SK-N-SH (cell line): ENCODE measurements around the gene KRTAP5-2. TPM values are rescaled to one million over a fixed set of nuclear protein-coding genes. Genes with fewer than 3 reads are reported as not detected.

Source experiments
- CTCF ChIA-PET: fragments of 300-600, 350-600 bp; formaldehyde crosslinking; extraction: SDS; loops from one replicate; lab custom pipeline; 2021; lab: Yijun Ruan, JAX
- POLR2A ChIA-PET: fragments of 350-600 bp; sonication (Branson Sonifier 250); formaldehyde crosslinking; extraction: SDS; loops from one replicate; lab custom pipeline; 2020; ENCODE audit warnings: antibody characterized with exemption, inconsistent platforms; lab: Yijun Ruan, JAX
- DNase-seq: peaks from one replicate; pipeline ENCODE4 v3.0.0; 2012
- H2AFZ ChIP-seq: fragments of 200-600 bp; sonication (generic); 2 replicates; pipeline ENCODE4 v1.8.1; 2016; ENCODE audit warnings: antibody characterized with exemption, mild to moderate bottlenecking, low read depth
- H3F3A ChIP-seq: fragments of 200-600 bp; sonication (generic); replicated peaks from 2 replicates; pipeline ENCODE3; 2016; ENCODE audit warnings: antibody characterized with exemption, mild to moderate bottlenecking; ENCODE audit not compliant: insufficient read depth
- H3K27ac ChIP-seq, 2 experiments: fragments of 200-500 bp in 1 of 2; fragments of 200-600 bp in 1 of 2; sonication (Bioruptor generic) in 1 of 2; sonication (generic), shearing (Covaris generic) in 1 of 2; 2 replicates each; pipeline versions ENCODE4 v1.5.1 to v1.6.1; 2014 to 2016; ENCODE audit warnings: low read depth in 2 of 2, inconsistent platforms in 1 of 2, low read length in 1 of 2, mild to moderate bottlenecking in 1 of 2, mixed read lengths in 1 of 2
- H3K27me3 ChIP-seq: fragments of 200-600 bp; sonication (generic), shearing (Covaris generic); 2 replicates; pipeline ENCODE4 v1.6.1; 2016; ENCODE audit warnings: mixed run types; ENCODE audit not compliant: insufficient read depth
- H3K36me3 ChIP-seq, 2 experiments: fragments of 200-500 bp in 1 of 2; fragments of 200-600 bp in 1 of 2; sonication (Bioruptor generic) in 1 of 2; sonication (generic) in 1 of 2; replicated peaks in 1 of 2; 2 replicates each; pipeline versions ENCODE3 to v1.5.1; 2014 to 2016; ENCODE audit warnings: low read length in 1 of 2, mild to moderate bottlenecking in 1 of 2; ENCODE audit not compliant: insufficient read depth in 2 of 2, control insufficient read depth in 1 of 2
- H3K4me1 ChIP-seq, 2 experiments: fragments of 200-500 bp in 1 of 2; fragments of 200-600 bp in 1 of 2; sonication (Bioruptor generic) in 1 of 2; sonication (generic), shearing (Covaris generic) in 1 of 2; 2 replicates each; pipeline versions ENCODE4 v1.5.1 to v1.6.1; 2014 to 2016; ENCODE audit warnings: low read depth in 1 of 2, low read length in 1 of 2, mixed run types in 1 of 2; ENCODE audit not compliant: insufficient read depth in 2 of 2, control insufficient read depth in 1 of 2
- H3K4me2 ChIP-seq: fragments of 200-600 bp; sonication (generic), shearing (Covaris generic); 2 replicates; pipeline ENCODE4 v1.6.1; 2017; ENCODE audit warnings: mixed run types
- H3K4me3 ChIP-seq, 2 experiments: fragments of 200-500 bp in 1 of 2; fragments of 200-600 bp in 1 of 2; sonication (Bioruptor generic) in 1 of 2; sonication (generic), shearing (Covaris generic) in 1 of 2; 2 replicates each; pipeline versions ENCODE4 v1.5.1 to v1.8.1; 2014 to 2016; ENCODE audit warnings: low read depth in 2 of 2, inconsistent platforms in 1 of 2, low read length in 1 of 2, mild to moderate bottlenecking in 1 of 2, mixed read lengths in 1 of 2, moderate library complexity in 1 of 2
- H3K79me2 ChIP-seq: fragments of 200-600 bp; sonication (generic); 2 replicates; pipeline ENCODE4 v1.8.1; 2017; ENCODE audit warnings: mild to moderate bottlenecking; ENCODE audit not compliant: insufficient read depth
- H3K9ac ChIP-seq: fragments of 200-600 bp; sonication (generic); 2 replicates; pipeline ENCODE4 v1.6.1; 2017; ENCODE audit warnings: mixed run types
- H3K9me2 ChIP-seq: fragments of 200-600 bp; sonication (generic); 2 replicates; pipeline ENCODE4 v1.6.1; 2017; ENCODE audit warnings: mixed run types
- H3K9me3 ChIP-seq: fragments of 200-600 bp; sonication (generic); 2 replicates; pipeline ENCODE4 v1.6.1; 2017; ENCODE audit warnings: mixed run types, mild to moderate bottlenecking, moderate library complexity
- H4K20me1 ChIP-seq: fragments of 200-600 bp; sonication (generic); 2 replicates; pipeline ENCODE4 v1.6.1; 2017; ENCODE audit warnings: mild to moderate bottlenecking, mixed run types; ENCODE audit not compliant: insufficient read depth
- CHD2 ChIP-seq: fragments of 150-350 bp; IDR thresholded peaks from 2 replicates; pipeline ENCODE4 v1.6.1; 2018; ENCODE audit warnings: low read length; ENCODE audit not compliant: partially characterized antibody
- CTCF ChIP-seq: fragments of 200-600 bp; sonication (generic); IDR thresholded peaks from 2 replicates; pipeline ENCODE4 v1.6.1; 2017; ENCODE audit warnings: antibody characterized with exemption, mild to moderate bottlenecking, moderate library complexity
- ELF1 ChIP-seq: IDR thresholded peaks from 2 replicates; pipeline ENCODE4 v1.4.0; 2012
- EP300 ChIP-seq, 2 experiments: IDR thresholded peaks; 2 replicates each; pipeline versions ENCODE4 v1.4.0 to v1.6.1; 2012; ENCODE audit warnings: borderline replicate concordance in 1 of 2, low read depth in 1 of 2, low read length in 1 of 2
- FOSL2 ChIP-seq: IDR thresholded peaks from 2 replicates; pipeline ENCODE4 v1.4.0; 2012; ENCODE audit warnings: low read depth, mild to moderate bottlenecking, moderate library complexity, borderline replicate concordance
- FOXM1 ChIP-seq: IDR thresholded peaks from 2 replicates; pipeline ENCODE4 v1.4.0; 2012; ENCODE audit warnings: low read depth, mild to moderate bottlenecking
- MAX ChIP-seq: IDR thresholded peaks from 2 replicates; pipeline ENCODE4 v1.4.0; 2012; ENCODE audit warnings: low read depth
- MXI1 ChIP-seq: IDR thresholded peaks from 2 replicates; pipeline ENCODE4 v1.6.1; 2012; ENCODE audit warnings: mild to moderate bottlenecking, low read depth, low read length, improper control_type of control experiment
- NRF1 ChIP-seq: IDR thresholded peaks from 2 replicates; pipeline ENCODE4 v1.6.1; 2012; ENCODE audit warnings: low read depth, mild to moderate bottlenecking, low read length
- RAD21 ChIP-seq: IDR thresholded peaks from 2 replicates; pipeline ENCODE4 v1.6.1; 2012; ENCODE audit warnings: mild to moderate bottlenecking, low read length
- RCOR1 ChIP-seq: fragments of 150-350 bp; IDR thresholded peaks from 2 replicates; pipeline ENCODE4 v1.6.1; 2017; ENCODE audit warnings: antibody characterized with exemption, low read length
- REST ChIP-seq: IDR thresholded peaks from 2 replicates; pipeline ENCODE4 v1.6.1; 2012; ENCODE audit warnings: mild to moderate bottlenecking, low read depth, low read length, moderate library complexity
- SMC3 ChIP-seq: IDR thresholded peaks from 2 replicates; pipeline ENCODE4 v1.6.1; 2012; ENCODE audit warnings: low read depth, low read length, improper control_type of control experiment
- TAF1 ChIP-seq: IDR thresholded peaks from 2 replicates; pipeline ENCODE4 v1.6.1; 2012; ENCODE audit warnings: low read depth, mild to moderate bottlenecking, low read length, moderate library complexity, borderline replicate concordance
- TCF12 ChIP-seq: IDR thresholded peaks from 2 replicates; pipeline ENCODE4 v1.4.0; 2012
- ZBTB33 ChIP-seq: IDR thresholded peaks from 2 replicates; pipeline ENCODE4 v1.4.0; 2012; ENCODE audit warnings: low read depth, borderline replicate concordance
- WGBS: methylation state at CpG from one replicate; pipeline ENCODE4 v1.1.6; 2017; ENCODE audit warnings: low lambda C conversion rate; 5-methylcytosine and 5-hydroxymethylcytosine counted together
- polyA plus RNA-seq, 3 experiments: library from polyadenylated mRNA; depleted of rRNA; stranded (reverse); fragments of >200 nt; gene quantifications; 2 replicates each; pipeline ENCODE4 v1.2.3, GENCODE V29; 2012

Gene KRTAP5-2
- polyA plus RNA-seq, 1 of the 3 experiments (the other 2 are of a cell fraction), result not detected

- no peak for TF ChIP-seq MAX
- TF ChIP-seq CTCF, result peak; percentile 85
- no peak for TF ChIP-seq FOXM1
- TF ChIP-seq REST, result no peak
- no peak for TF ChIP-seq EP300 (IDR thresholded peaks at IDR 0.05; ENCODE audit: borderline replicate concordance in 1 of 2, low read depth in 1 of 2, low read length in 1 of 2)
- no peak for TF ChIP-seq RCOR1
- TF ChIP-seq ZBTB33, result no peak
- no peak for TF ChIP-seq TCF12
- no peak for TF ChIP-seq TAF1
- no peak for TF ChIP-seq ELF1
- TF ChIP-seq NRF1, result no peak
- TF ChIP-seq RAD21, result peak; percentile 69
- peak; percentile 71 for TF ChIP-seq SMC3
- no peak for TF ChIP-seq MXI1
- TF ChIP-seq FOSL2, result no peak
- TF ChIP-seq CHD2, result no peak
- CTCF ChIA-PET, result interaction anchor here (0.7 to 4.7 kb wide), 22 partner anchors 10 to 224 kb away, joined by 3 to 49 read pairs (median 4); partner anchors contain the start of gene KRTAP5-2
- Histone ChIP-seq H3K79me2 (no peaks in the 10 kb centered on the region), H3K36me3 (no peaks in the 10 kb centered on the region), H3K27ac (no peak overlapping the region), H4K20me1 (no peaks in the 10 kb centered on the region), H3K4me3 (peak overlapping the region in 1 of 2 experiments; percentile 35; a peak in 1 of 4 replicates), H3K9me3 (no peaks in the 10 kb centered on the region), H3K9ac (no peak overlapping the region), H3K4me2 (no peak overlapping the region), H3K4me1 (peaks cover 0 to 11% of the 10 kb centered on the region in 2 experiments; a peak in 1 of 4 replicates), H2AFZ (no peak overlapping the region; the same call in 1 of the 2 replicates), H3F3A (no peaks in the 10 kb centered on the region), H3K9me2 (no peaks in the 10 kb centered on the region), H3K27me3 (peaks cover 19% of the 10 kb centered on the region; the same call in 1 of the 2 replicates)
- peak; percentile 96 for DNase-seq
- POLR2A ChIA-PET, result no interaction called here
- 55% methylated on average over 23 of the region's 35 CpGs for WGBS
Measured at GRCh38 chr11:1628506-1629325, 30.6 kb upstream of the KRTAP5-2 start.
